ENCODE measurements around the gene GJB1.

GJB1 gene

GRCh38 chrX:71214152-71214551, 8.9 kb upstream of the GJB1 start:
- H3K4me3 ChIP-seq (ENCODE audit: low read depth, low read length) = no peak overlapping the region

DNA sequence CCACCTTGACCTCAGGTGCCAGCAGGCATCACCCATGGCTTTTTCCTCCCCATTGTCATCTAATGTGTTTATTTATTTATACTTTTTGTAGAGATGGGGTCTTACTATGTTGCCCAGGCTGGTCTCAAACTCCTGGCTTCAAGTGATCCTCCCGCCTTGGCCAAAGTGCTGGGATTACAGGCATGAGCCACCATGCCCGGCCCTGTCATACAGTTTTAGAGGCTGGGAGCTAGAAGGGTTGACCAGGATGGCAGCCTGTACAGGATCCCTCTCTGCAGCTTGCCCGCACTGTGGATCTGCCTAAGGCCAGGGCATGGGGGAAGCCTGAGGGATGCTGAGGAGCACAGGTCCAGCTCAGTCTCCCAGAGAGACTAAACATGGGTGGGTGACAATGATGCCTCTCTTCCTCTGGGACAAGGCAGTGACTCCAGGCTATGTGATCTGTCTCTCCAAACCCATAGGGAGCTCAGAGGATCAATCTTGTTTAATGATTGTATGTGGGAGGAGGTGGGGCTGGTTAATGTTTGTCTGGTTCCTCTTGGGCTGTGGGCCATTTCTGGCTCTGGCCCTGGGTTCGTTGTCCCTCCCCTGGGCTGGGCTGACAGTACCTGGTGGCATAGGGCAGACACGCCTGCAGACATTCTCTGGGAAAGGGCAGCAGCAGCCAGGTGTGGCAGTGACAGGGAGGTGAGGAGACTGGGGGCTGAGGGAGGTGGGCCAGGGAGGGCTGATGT, 8.3 kb upstream of the GJB1 start:
- no peak overlapping the region for H3K4me3 ChIP-seq (ENCODE audit: low read depth, low read length)
- no peak for DNase-seq (ENCODE audit: low read depth)

More at GRCh38 chrX:71214152-71214551, 8.9 kb upstream of the GJB1 start:
- DNase-seq (ENCODE audit: low read depth) = no peak

DNA sequence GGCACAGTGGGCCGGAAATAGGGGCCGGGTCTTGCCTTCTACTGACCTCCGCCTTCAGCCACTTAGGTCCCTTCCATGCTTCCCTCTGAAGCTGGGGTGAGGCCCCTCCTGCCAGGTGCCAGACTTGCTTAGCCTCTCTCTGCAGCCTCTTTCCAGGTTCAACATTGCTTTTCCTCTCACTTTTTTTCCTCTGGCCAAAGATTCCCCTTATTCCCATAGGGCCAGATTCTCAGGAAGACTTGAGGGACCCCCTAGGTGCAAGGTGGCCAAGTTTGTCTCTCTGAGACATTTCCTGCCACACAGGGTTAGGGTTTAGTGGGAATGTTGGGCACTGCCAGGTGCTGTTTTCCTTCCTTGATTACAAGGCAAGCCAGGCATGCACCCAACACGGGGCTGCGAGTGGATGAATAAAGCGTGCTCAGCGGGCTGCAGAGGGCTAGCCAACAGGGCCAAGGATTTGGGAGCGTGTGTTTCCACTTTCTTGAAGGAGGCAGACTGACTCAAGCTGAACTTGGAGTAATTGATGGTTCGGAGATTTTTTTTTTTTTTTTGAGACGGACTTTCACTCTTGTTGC, 7.6 kb upstream of the GJB1 start:
- DNase-seq (ENCODE audit: low read depth) = no peak
- H3K4me3 ChIP-seq (ENCODE audit: low read depth, low read length) = no peak overlapping the region

DNA sequence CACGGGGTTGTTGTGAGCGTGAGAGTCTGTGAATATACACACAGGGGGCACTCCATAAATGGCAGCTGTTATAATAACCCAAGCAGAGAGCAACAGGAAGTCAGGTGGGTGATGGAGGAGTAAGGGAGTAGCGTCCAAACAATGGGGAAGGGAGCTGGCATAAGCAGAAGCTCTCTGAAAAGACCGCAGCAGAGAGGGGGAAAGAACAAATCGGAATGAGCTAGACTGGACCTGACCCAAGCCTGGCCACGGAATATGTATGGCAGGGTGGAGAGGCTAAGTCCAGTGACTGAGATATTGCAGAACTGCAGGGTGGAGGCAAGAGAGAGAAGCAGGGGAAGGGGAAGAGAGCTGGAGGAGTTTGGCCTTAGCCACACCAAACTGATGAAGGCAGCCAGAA, 6.5 kb upstream of the GJB1 start:
- no peak overlapping the region for H3K4me3 ChIP-seq (ENCODE audit: low read depth, low read length)
- no peak for DNase-seq (ENCODE audit: low read depth)

DNA sequence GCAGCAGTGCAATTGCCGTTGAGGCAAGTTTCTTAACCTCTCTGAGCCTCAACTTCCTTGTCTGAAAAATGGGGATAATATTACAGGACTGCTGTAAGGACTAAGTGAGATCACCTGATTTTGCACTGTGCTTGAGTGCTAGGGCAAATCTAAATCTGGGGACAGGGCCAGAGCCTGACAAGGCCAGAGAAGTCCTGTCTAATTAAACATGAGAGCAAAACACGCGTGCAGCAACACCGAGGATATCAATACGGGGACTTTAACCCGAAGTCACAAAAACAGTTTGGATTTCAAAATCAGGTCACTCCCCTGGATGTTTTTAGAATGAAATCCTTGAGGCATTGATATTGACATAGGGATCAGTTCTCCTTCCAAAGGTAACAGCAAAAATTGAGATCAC, 5.7 kb upstream of the GJB1 start:
- H3K4me3 ChIP-seq (ENCODE audit: low read depth, low read length) = no peak overlapping the region
- no peak for DNase-seq (ENCODE audit: low read depth)

- no peak for DNase-seq (ENCODE audit: low read depth)
- H3K4me3 ChIP-seq (ENCODE audit: low read depth, low read length) = no peak overlapping the region
Measured at GRCh38 chrX:71221145-71221544, 1.9 kb upstream of the GJB1 start.

DNA sequence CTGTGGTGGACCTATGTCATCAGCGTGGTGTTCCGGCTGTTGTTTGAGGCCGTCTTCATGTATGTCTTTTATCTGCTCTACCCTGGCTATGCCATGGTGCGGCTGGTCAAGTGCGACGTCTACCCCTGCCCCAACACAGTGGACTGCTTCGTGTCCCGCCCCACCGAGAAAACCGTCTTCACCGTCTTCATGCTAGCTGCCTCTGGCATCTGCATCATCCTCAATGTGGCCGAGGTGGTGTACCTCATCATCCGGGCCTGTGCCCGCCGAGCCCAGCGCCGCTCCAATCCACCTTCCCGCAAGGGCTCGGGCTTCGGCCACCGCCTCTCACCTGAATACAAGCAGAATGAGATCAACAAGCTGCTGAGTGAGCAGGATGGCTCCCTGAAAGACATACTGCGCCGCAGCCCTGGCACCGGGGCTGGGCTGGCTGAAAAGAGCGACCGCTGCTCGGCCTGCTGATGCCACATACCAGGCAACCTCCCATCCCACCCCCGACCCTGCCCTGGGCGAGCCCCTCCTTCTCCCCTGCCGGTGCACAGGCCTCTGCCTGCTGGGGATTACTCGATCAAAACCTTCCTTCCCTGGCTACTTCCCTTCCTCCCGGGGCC, 1.2 kb downstream of the GJB1 start:
- no peak overlapping the region for H3K4me3 ChIP-seq (ENCODE audit: low read depth, low read length)
- DNase-seq (ENCODE audit: low read depth) = no peak

DNA sequence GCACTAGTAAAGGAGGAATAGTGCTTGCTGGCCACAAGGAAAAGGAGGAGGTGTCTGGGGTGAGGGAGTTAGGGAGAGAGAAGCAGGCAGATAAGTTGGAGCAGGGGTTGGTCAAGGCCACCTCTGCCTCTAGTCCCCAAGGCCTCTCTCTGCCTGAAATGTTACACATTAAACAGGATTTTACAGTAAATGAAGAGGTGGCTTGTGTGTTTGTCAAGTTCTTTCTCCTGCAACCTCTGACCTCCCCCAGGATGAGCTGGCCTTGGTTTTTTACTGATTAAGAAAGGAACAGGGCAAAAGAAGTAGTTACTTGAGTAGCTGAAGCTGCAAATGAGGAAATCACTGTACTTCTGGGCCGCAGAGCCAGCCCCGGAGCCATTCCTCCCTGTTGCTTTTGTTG, 2.0 kb downstream of the GJB1 start:
- no peak overlapping the region for H3K4me3 ChIP-seq (ENCODE audit: low read depth, low read length)
- no peak for DNase-seq (ENCODE audit: low read depth)

- H3K4me3 ChIP-seq (ENCODE audit: low read depth, low read length) = no peak overlapping the region
- DNase-seq (ENCODE audit: low read depth) = no peak
Measured at GRCh38 chrX:71225676-71226075, 2.7 kb downstream of the GJB1 start.

DNA sequence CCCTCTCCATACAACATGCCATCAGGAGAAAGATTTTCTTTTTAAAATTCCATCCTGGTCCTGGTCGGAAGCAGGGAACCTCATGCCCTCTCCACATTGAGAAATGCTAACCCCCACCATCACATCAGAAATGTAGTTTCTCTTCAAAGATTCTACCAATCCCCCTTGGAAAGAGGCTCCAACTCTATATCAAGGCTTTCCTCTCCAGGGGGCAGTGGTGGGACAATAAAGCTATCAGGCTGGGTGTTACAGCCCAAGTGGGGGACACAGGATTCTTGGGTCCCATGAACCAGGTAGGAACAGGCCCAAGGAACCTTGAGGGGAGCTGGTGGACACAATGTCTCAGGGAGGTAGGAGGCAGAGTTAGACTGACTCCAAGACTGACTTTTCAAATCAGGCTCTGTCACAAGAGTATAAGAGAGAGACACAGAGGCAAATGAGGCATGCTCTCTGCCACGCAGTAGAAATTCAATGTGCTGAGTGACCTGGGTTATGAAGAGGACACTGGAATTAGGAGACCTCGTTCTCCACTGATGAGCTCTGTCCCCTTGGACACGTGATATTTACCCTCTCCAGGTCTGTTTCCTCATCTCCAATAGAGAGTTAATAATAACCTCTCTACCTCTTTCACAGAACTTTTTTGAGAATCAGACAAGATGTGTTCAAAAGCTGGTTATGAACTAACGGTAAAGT, 4.5 kb downstream of the GJB1 start:
- DNase-seq (ENCODE audit: low read depth) = no peak
- H3K4me3 ChIP-seq (ENCODE audit: low read depth, low read length) = no peak overlapping the region

- no peak overlapping the region for H3K4me3 ChIP-seq (ENCODE audit: low read depth, low read length)
- no peak for DNase-seq (ENCODE audit: low read depth)
Measured at GRCh38 chrX:71228063-71228642, 5.1 kb downstream of the GJB1 start.

GRCh38 chrX:71235482-71235881, 12.5 kb downstream of the GJB1 start:
- DNase-seq (ENCODE audit: low read depth) = no peak
- no peak overlapping the region for H3K4me3 ChIP-seq (ENCODE audit: low read depth, low read length)

- DNase-seq (ENCODE audit: low read depth) = no peak
- no peak overlapping the region for H3K4me3 ChIP-seq (ENCODE audit: low read depth, low read length)
Measured at GRCh38 chrX:71236836-71237235, 13.8 kb downstream of the GJB1 start.

GRCh38 chrX:71239781-71240180, 16.8 kb downstream of the GJB1 start:
- H3K4me3 ChIP-seq (ENCODE audit: low read depth, low read length) = no peak overlapping the region
- DNase-seq (ENCODE audit: low read depth) = no peak

GRCh38 chrX:71241301-71241700, 18.3 kb downstream of the GJB1 start:
- no peak for DNase-seq (ENCODE audit: low read depth)
- no peak overlapping the region for H3K4me3 ChIP-seq (ENCODE audit: low read depth, low read length)

GRCh38 chrX:71244359-71245128, 21.5 kb downstream of the GJB1 start:
- no peak for DNase-seq (ENCODE audit: low read depth)
- no peak overlapping the region for H3K4me3 ChIP-seq (ENCODE audit: low read depth, low read length)

GRCh38 chrX:71245159-71245558, 22.1 kb downstream of the GJB1 start:
- H3K4me3 ChIP-seq (ENCODE audit: low read depth, low read length) = no peak overlapping the region
- no peak for DNase-seq (ENCODE audit: low read depth)

DNA sequence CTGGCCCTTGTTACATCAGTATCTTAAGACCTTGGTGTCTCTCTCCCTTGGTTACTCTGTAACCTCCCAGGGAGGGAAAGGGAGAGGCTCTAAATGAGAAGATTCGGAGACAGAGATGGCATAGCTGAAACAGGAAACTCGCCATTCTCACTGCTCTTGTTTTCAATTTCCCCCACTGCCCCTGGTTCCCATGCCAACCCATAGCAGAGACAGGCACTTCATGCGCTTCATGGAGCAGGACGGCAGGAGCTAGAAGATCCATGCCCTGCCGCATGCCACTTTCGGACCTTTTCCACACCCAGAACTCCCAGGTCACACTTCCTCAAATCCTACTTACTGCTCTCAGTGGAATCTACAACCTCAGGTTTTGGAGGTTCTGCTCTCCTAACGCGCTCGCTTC, 27.8 kb downstream of the GJB1 start:
- DNase-seq (ENCODE audit: low read depth) = no peak
- no peak overlapping the region for H3K4me3 ChIP-seq (ENCODE audit: low read depth, low read length)

- H3K4me3 ChIP-seq (ENCODE audit: low read depth, low read length) = no peak overlapping the region
- no peak for DNase-seq (ENCODE audit: low read depth)
Measured at GRCh38 chrX:71251466-71251973, 28.5 kb downstream of the GJB1 start.
